ENCODE measurements around the gene VASP.
A peak's percentile ranks its signal among the peaks of the same experiment; 100 is the strongest.

The VASP gene

GRCh38 chr19:45469945-45470761, 37.1 kb upstream of the VASP start:
- DNase-seq = peak; percentile 45 to 57 (median 52)

GRCh38 chr19:45470762-45471081, 36.6 kb upstream of the VASP start:
- DNase-seq = peak in 1 of 3 experiments; percentile 25
- peaks cover 0 to 10% of the 10 kb centered on the region in 2 donors for H3K27me3 Mint-ChIP-seq

More at GRCh38 chr19:45469945-45470761, 37.1 kb upstream of the VASP start:
- ATAC-seq (replicated peaks) = peak; percentile 5
- peaks cover 91% of the 10 kb centered on the region for H3K36me3 Mint-ChIP-seq (ENCODE audit: insufficient read depth)
- peaks cover 0 to 10% of the 10 kb centered on the region in 2 donors for H3K27me3 Mint-ChIP-seq
- H3K4me3 Mint-ChIP-seq = peak overlapping the region; percentile 94 to 98
- H3K9me3 Mint-ChIP-seq = no peaks in the 10 kb centered on the region
- H3K27ac Mint-ChIP-seq = peak overlapping the region; percentile 96 to 100
- H3K4me1 Mint-ChIP-seq (ENCODE audit: low read depth in 2 of 2) = peaks cover 45 to 60% of the 10 kb centered on the region in 2 donors

GRCh38 chr19:45471111-45471930, 36.0 kb upstream of the VASP start:
- ATAC-seq (replicated peaks) = no peak
- no peaks in the 10 kb centered on the region for H3K9me3 Mint-ChIP-seq
- peaks cover 48 to 67% of the 10 kb centered on the region in 2 donors for H3K4me1 Mint-ChIP-seq (ENCODE audit: low read depth in 2 of 2)
- H3K4me3 Mint-ChIP-seq = peak overlapping the region; percentile 94 to 98
- peak overlapping the region; percentile 96 to 100 for H3K27ac Mint-ChIP-seq
- peaks cover 0 to 10% of the 10 kb centered on the region in 2 donors for H3K27me3 Mint-ChIP-seq
- H3K36me3 Mint-ChIP-seq (ENCODE audit: insufficient read depth) = peaks cover 98% of the 10 kb centered on the region
- peak in 2 of 3 experiments; percentile 25 to 33 for DNase-seq

More at GRCh38 chr19:45470762-45471081, 36.6 kb upstream of the VASP start:
- Mint-ChIP-seq H3K4me1 (ENCODE audit: low read depth in 2 of 2) (peaks cover 47 to 63% of the 10 kb centered on the region in 2 donors), H3K36me3 (ENCODE audit: insufficient read depth) (peaks cover 97% of the 10 kb centered on the region), H3K27ac (peak overlapping the region; percentile 96 to 100), H3K9me3 (no peaks in the 10 kb centered on the region), H3K4me3 (peak overlapping the region; percentile 94 to 98)
- no peak for ATAC-seq (replicated peaks)

GRCh38 chr19:45471931-45472562, 35.2 kb upstream of the VASP start:
- Mint-ChIP-seq H3K27me3 (peaks cover 0 to 10% of the 10 kb centered on the region in 2 donors), H3K27ac (peak overlapping the region; percentile 96 to 100), H3K36me3 (ENCODE audit: insufficient read depth) (peaks cover 100% of the 10 kb centered on the region), H3K9me3 (no peaks in the 10 kb centered on the region), H3K4me3 (peak overlapping the region; percentile 94 to 98), H3K4me1 (ENCODE audit: low read depth in 2 of 2) (peaks cover 54 to 70% of the 10 kb centered on the region in 2 donors)
- DNase-seq (peak in 2 of 3 experiments; percentile 28 to 33), ATAC-seq (replicated peaks) (no peak)

GRCh38 chr19:45472563-45473366, 34.5 kb upstream of the VASP start:
- H3K9me3 Mint-ChIP-seq = no peaks in the 10 kb centered on the region
- peaks cover 0 to 10% of the 10 kb centered on the region in 2 donors for H3K27me3 Mint-ChIP-seq
- peak; percentile 43 to 44 (median 44) for DNase-seq
- no peak for ATAC-seq (replicated peaks)
- H3K27ac Mint-ChIP-seq = peak overlapping the region; percentile 96 to 100
- peaks cover 53 to 70% of the 10 kb centered on the region in 2 donors for H3K4me1 Mint-ChIP-seq (ENCODE audit: low read depth in 2 of 2)
- peaks cover 100% of the 10 kb centered on the region for H3K36me3 Mint-ChIP-seq (ENCODE audit: insufficient read depth)
- H3K4me3 Mint-ChIP-seq = peak overlapping the region; percentile 94 to 98

GRCh38 chr19:45473367-45473681, 34.0 kb upstream of the VASP start:
- no peak for ATAC-seq (replicated peaks)
- Mint-ChIP-seq H3K4me1 (ENCODE audit: low read depth in 2 of 2) (peaks cover 56 to 70% of the 10 kb centered on the region in 2 donors), H3K27me3 (peaks cover 0 to 10% of the 10 kb centered on the region in 2 donors), H3K27ac (peak overlapping the region; percentile 96 to 100), H3K9me3 (no peaks in the 10 kb centered on the region), H3K36me3 (ENCODE audit: insufficient read depth) (peaks cover 100% of the 10 kb centered on the region), H3K4me3 (peak overlapping the region; percentile 94 to 98)
- DNase-seq = peak in 1 of 3 experiments; percentile 21

- H3K4me3 Mint-ChIP-seq = peak overlapping the region; percentile 94 to 98
- no peak for ATAC-seq (replicated peaks)
- H3K9me3 Mint-ChIP-seq = no peaks in the 10 kb centered on the region
- peaks cover 51 to 71% of the 10 kb centered on the region in 2 donors for H3K4me1 Mint-ChIP-seq (ENCODE audit: low read depth in 2 of 2)
- H3K27ac Mint-ChIP-seq = peak overlapping the region; percentile 96 to 100
- H3K36me3 Mint-ChIP-seq (ENCODE audit: insufficient read depth) = peaks cover 100% of the 10 kb centered on the region
- DNase-seq = peak; percentile 37 to 41 (median 38)
- H3K27me3 Mint-ChIP-seq = peaks cover 0 to 10% of the 10 kb centered on the region in 2 donors
Measured at GRCh38 chr19:45473682-45474605, 33.3 kb upstream of the VASP start.

GRCh38 chr19:45474606-45475521, 32.4 kb upstream of the VASP start:
- peaks cover 99% of the 10 kb centered on the region for H3K36me3 Mint-ChIP-seq (ENCODE audit: insufficient read depth)
- peaks cover 45 to 64% of the 10 kb centered on the region in 2 donors for H3K4me1 Mint-ChIP-seq (ENCODE audit: low read depth in 2 of 2)
- DNase-seq = peak; percentile 40 to 49 (median 44)
- peak; percentile 0 for ATAC-seq (replicated peaks)
- H3K27me3 Mint-ChIP-seq = peaks cover 0 to 10% of the 10 kb centered on the region in 2 donors
- no peaks in the 10 kb centered on the region for H3K9me3 Mint-ChIP-seq
- H3K4me3 Mint-ChIP-seq = peak overlapping the region; percentile 94 to 98
- H3K27ac Mint-ChIP-seq = peak overlapping the region; percentile 96 to 100

GRCh38 chr19:45475537-45476291, 31.6 kb upstream of the VASP start:
- H3K27ac Mint-ChIP-seq = peak overlapping the region; percentile 96 to 100
- DNase-seq (peak in 2 of 3 experiments; percentile 33 to 38), ATAC-seq (replicated peaks) (peak; percentile 0)
- peak overlapping the region; percentile 94 to 98 for H3K4me3 Mint-ChIP-seq
- H3K9me3 Mint-ChIP-seq = no peaks in the 10 kb centered on the region
- peaks cover 0 to 10% of the 10 kb centered on the region in 2 donors for H3K27me3 Mint-ChIP-seq
- H3K36me3 Mint-ChIP-seq (ENCODE audit: insufficient read depth) = peaks cover 93% of the 10 kb centered on the region
- peaks cover 39 to 56% of the 10 kb centered on the region in 2 donors for H3K4me1 Mint-ChIP-seq (ENCODE audit: low read depth in 2 of 2)

GRCh38 chr19:45476304-45476703, 31.0 kb upstream of the VASP start:
- H3K4me3 Mint-ChIP-seq = peak overlapping the region; percentile 94 to 98
- DNase-seq (peak in 2 of 3 experiments; percentile 35 to 38), ATAC-seq (replicated peaks) (no peak)
- H3K4me1 Mint-ChIP-seq (ENCODE audit: low read depth in 2 of 2) = peaks cover 36 to 53% of the 10 kb centered on the region in 2 donors
- no peaks in the 10 kb centered on the region for H3K9me3 Mint-ChIP-seq
- H3K36me3 Mint-ChIP-seq (ENCODE audit: insufficient read depth) = peaks cover 92% of the 10 kb centered on the region
- H3K27ac Mint-ChIP-seq = peak overlapping the region; percentile 96 to 100
- H3K27me3 Mint-ChIP-seq = peaks cover 0 to 10% of the 10 kb centered on the region in 2 donors
